ENCODE results near the gene NR1H3.
"Not testable (repeated sequence)": the region's sequence is repeated elsewhere in the genome, so short reads cannot be mapped to it uniquely, and the experiment has no call there.

Gene NR1H3

GRCh38 chr11:47302853-47303252, 45.1 kb downstream of the NR1H3 start:
- DNase-seq (ENCODE audit: low spot score): no peak
- no peak for FAIRE-seq

DNA sequence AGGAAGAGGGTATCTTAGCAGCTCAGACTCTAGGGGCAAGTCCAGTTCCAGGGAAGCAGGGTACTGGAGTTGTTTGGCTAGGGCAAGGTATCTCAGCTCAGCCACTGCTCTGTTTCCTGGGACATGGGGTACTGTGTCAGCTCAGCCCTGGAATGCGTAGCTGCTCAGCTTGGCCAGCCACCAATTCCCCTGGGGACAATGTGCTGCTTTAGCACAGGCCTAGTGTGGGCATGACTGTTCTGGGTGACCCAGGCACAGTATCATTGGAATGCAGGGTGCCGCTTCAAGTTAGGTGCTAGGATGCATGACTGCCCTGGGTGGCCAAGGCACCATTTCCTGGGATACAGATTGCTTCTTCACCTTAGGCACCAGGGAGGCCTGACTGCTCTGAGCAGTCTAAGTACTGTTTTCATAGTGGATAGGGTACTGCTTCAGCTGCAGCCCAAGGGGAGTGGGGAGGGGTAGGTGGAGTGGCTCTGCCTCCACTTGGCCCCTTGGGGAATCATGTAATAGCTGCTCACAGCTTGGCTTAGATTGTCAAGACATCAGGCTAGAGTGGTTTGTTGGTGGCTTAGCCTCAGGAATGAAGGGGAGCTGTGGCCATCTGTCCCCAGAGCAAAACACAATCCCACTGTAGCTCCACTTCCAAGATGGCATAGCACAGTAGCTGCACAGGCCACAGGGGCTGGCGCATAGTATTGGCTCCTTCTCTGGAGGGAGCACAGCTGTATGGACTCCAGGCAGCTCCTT, 48.1 kb downstream of the NR1H3 start:
- no peak for FAIRE-seq
- DNase-seq (ENCODE audit: low spot score): no peak

GRCh38 chr11:47306484-47306844, 48.7 kb downstream of the NR1H3 start:
- FAIRE-seq (no peak), DNase-seq (ENCODE audit: low spot score) (no peak)

DNA sequence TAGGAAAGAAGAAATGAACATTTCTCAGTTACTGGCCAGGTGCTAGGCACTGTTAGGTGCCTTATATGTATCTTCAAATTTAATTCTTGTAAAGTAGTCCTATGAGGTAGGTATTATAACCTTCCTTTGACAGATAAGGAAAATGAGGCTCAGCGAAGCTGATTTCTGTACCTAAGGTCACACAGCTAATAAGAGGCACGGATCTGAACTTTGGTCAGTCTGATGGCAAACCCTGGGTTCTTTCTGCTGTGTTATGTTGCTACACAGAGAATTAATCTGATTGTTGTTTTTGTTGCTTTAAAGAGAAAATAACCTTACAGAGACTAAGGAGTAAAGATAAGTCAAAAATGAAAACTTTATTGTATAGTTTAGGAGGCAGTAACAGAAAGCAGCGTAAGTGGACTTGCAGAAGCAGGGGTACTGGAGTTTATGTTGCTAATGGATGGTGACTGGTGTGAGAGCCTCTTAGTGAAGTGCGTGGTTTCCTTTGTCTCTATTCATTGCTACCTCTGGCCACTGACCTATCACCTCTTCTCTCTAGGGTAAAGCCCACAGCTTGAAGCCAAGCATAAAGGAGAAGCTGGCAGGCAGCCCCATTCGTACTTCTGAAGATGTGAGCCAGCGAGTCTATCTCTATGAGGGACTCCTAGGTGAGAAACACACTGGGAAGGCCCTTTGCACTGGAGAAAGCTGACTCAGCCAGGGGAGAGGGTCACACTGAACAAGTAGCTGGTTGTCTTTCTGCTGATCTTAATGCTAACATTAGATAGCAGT, 50.4 kb downstream of the NR1H3 start:
- DNase-seq (ENCODE audit: low spot score) (no peak), FAIRE-seq (no peak)

- FAIRE-seq (no peak), DNase-seq (ENCODE audit: low spot score) (no peak)
Measured at GRCh38 chr11:47314992-47315391, 57.2 kb downstream of the NR1H3 start.

DNA sequence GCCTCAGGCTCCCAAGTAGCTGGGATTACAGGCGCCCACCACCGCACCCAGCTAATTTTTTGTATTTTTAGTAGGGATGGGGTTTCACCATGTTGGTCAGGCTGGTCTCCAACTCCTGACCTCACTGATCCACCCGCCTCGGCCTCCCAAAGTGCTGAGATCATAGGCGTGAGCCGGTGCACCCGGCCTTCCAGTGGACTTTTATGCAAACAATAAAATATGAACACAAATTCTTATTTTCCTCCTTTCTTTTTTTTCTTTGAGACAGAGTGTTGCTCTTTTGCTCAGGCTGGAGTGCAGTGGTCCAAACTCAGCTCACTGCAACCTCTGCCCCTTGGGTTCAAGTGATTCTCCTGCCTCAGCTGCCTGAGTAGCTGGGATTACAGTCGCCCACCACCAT, 58.7 kb downstream of the NR1H3 start:
- not testable (repeated sequence) for FAIRE-seq; DNase-seq (ENCODE audit: low spot score)

- FAIRE-seq (no peak), DNase-seq (ENCODE audit: low spot score) (no peak)
Measured at GRCh38 chr11:47317064-47317828, 59.5 kb downstream of the NR1H3 start.

- DNase-seq (ENCODE audit: low spot score) (no peak), FAIRE-seq (no peak)
Measured at GRCh38 chr11:47318166-47318565, 60.4 kb downstream of the NR1H3 start.
